GM12892 (cell line): ENCODE measurements around the gene KCNK16.

ENCODE experiments used
- POLR2A ChIP-seq: IDR thresholded peaks from 2 replicates; pipeline ENCODE4 v1.6.1; 2011; ENCODE audit warnings: low read depth, low read length, control low read depth
- POLR2AphosphoS5 ChIP-seq: IDR thresholded peaks from 2 replicates; pipeline ENCODE4 v1.6.1; 2011; ENCODE audit warnings: low read depth, low read length, control low read depth
- TAF1 ChIP-seq: IDR thresholded peaks from 2 replicates; pipeline ENCODE4 v1.6.1; 2011; ENCODE audit warnings: low read depth, mild to moderate bottlenecking, control low read depth, low read length, borderline replicate concordance

- TF ChIP-seq POLR2AphosphoS5 (no peak), POLR2A (no peak), TAF1 (no peak)
Observed at GRCh38 chr6:39279539-39279938, 43.0 kb downstream of the KCNK16 start.
